HuH-7 (cell line): ENCODE data around the gene KLF6.

Experiments
- DNase-seq: peaks from one replicate; pipeline ENCODE4 v3.0.0; 2011; ENCODE audit warnings: low spot score

Gene KLF6

GRCh38 chr10:3729397-3729976 is 55.5 kb downstream of the KLF6 start:
- DNase-seq, result no peak

DNA sequence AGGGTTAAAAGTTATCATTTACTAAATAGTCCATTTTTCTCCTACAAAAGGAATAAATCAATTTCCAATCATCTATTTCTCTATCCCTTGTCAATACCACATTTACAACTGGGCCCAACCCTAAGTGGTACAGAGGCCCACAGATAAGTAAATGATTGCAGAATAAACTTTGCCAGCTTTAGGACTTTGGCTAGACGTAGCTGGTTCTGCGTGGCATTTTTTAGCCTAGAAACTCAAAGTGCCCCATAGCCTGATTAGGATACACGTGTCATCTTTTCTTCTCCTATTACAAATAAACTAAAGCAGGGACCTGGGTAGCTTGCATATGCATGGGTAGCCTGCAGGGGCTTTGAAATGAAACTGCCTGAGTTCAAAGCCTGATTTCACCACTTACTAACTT is 56.4 kb downstream of the KLF6 start:
- DNase-seq, result no peak

- no peak for DNase-seq
Observed at GRCh38 chr10:3727268-3727667, 57.7 kb downstream of the KLF6 start.
